SK-N-MC (cell line): Measurements from ENCODE around the gene TOP3B.

Source experiments
- DNase-seq: peaks from one replicate; pipeline ENCODE4 v3.0.0-alpha.2; 2011; ENCODE audit warnings: low read depth, low spot score
- H3K27ac ChIP-seq: fragments of 200-600 bp; sonication (generic); 2 replicates; pipeline ENCODE4 v1.5.1; 2016; ENCODE audit warnings: mixed run types
- H3K36me3 ChIP-seq: fragments of 200-600 bp; sonication (generic); 2 replicates; pipeline ENCODE4 v1.6.1; 2017; ENCODE audit warnings: antibody characterized with exemption, low read length, mixed read lengths; ENCODE audit not compliant: insufficient read depth
- H3K4me3 ChIP-seq: fragments of 200-600 bp; sonication (generic); 2 replicates; pipeline ENCODE4 v1.5.1; 2016
- H3K9ac ChIP-seq: fragments of 200-600 bp; sonication (generic); 2 replicates; pipeline ENCODE4 v1.8.0; 2017; ENCODE audit warnings: mixed run types, mixed read lengths; ENCODE audit not compliant: insufficient read length
- H3K9me3 ChIP-seq: fragments of 200-600 bp; sonication (generic); 2 replicates; pipeline ENCODE4 v1.6.1; 2017; ENCODE audit warnings: low read depth, mild to moderate bottlenecking, antibody characterized with exemption, low read length, moderate library complexity, mixed read lengths
- EZH2 ChIP-seq: fragments of 200-600 bp; sonication (generic); IDR thresholded peaks from one replicate; pipeline ENCODE4 v1.6.1; 2017; ENCODE audit warnings: antibody characterized with exemption
- FOXP2 ChIP-seq: optimal IDR thresholded peaks from 2 replicates; pipeline ENCODE3; 2011; ENCODE audit warnings: mild to moderate bottlenecking, moderate library complexity; ENCODE audit not compliant: insufficient read depth; ENCODE audit errors: extremely low read length, control extremely low read depth
- POLR2AphosphoS5 ChIP-seq: IDR thresholded peaks from 2 replicates; pipeline ENCODE4 v1.6.1; 2012; ENCODE audit warnings: mild to moderate bottlenecking, low read depth, low read length, borderline replicate concordance

The TOP3B gene

DNA sequence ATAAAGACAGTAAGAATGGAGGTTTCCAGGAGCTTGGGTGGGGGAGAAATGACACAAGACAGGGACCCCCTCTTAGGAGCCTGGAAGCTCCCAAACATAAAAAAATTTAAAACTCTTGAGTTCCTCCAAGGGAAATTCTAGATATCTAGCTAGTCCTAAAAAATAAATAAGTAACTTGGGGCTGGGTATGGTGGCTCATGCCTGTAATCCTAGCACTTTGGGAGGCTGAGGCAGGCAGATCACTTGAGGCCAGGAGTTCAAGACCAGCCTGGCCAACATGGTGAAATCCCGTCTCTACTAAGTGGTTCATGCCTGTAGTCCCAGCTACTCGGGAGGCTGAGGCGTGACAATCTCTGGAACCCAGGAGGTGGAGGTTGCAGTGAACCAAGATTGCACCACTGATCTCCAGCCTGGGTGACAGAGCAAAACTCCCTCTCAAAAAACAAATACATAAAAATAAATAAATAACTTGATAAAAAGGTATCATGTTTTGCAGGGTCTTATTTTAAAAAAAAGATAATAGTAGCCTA lies 20.0 kb upstream of the TOP3B start:
- Histone ChIP-seq H3K4me3 (no peak overlapping the region), H3K9ac (no peak overlapping the region), H3K27ac (no peak overlapping the region), H3K36me3 (no peaks in the 10 kb centered on the region), H3K9me3 (no peaks in the 10 kb centered on the region)
- TF ChIP-seq FOXP2: no peak
- TF ChIP-seq EZH2: no peak
- no peak for TF ChIP-seq POLR2AphosphoS5
- no peak for DNase-seq

DNA sequence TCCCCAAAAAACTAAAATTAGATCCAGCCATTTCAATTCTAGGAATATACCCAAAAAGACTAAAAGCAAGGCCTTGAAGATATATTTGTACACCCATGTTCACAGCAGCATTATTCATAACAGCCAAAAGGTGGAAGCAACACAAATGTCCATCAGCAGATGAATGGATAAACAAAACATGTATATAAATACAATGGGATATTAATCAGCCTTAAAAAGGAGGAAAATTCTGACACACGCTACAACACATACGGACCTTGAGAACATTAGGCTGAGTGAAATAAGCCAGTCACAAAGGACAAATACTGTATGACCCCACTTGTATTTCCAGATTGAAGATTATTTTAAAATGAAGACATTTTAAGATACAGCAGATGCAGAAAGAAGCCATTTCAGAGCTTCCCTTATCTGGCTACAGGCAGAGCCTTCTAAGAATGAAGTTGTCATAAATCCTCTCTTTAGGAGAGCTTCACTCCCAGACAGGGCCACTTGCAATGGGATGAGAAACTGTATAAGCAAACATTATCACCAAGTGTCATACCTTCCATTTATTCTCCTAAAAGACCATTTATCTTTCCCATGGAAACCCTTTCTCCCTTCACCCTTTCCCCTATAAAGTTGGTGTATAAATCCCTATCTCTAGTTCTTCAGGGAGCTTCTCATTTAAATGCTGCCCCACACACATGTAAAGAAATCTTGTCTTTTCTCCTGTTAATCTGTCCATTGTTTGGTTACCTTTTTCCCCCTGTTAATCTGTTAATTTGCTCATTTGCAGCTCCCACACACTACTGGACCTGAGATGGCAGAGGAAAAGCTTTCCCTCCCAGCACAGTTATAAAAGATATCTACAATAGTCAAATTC lies 19.3 kb upstream of the TOP3B start:
- Histone ChIP-seq H3K9ac (no peak overlapping the region), H3K9me3 (no peaks in the 10 kb centered on the region), H3K27ac (no peak overlapping the region), H3K36me3 (no peaks in the 10 kb centered on the region), H3K4me3 (no peak overlapping the region)
- DNase-seq: no peak
- no peak for TF ChIP-seq EZH2
- TF ChIP-seq POLR2AphosphoS5: no peak
- no peak for TF ChIP-seq FOXP2

DNA sequence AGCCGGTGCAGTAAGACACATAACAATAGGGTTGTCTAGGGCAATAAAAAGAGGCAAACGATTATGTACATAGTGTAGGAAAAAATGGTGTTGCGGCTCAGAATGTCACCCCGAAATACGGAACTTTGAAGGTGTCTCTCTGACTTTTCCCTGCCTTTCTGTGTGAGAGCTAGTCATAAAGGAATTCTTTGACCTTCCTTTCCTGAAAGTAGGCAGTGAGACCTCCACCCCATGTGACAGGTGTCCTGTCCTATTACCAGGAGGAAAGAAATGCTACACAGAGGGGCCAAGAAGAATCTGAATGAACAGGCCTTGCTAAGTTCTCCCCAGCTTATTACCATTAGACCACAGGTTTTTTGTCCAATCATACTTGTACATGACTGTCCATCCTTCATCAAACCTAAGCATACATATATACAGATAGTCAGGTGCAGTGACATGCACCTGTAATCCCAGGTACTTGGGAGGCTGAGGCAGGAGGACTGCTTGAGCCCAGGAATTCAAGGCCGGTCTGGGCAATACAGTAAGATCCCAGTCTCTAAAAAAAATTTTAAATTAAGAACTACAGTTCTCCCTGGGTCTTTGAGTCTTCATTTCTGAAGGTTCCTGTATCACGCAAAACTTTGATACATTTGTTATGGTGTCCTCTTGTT lies 16.1 kb upstream of the TOP3B start:
- H3K4me3 ChIP-seq: no peak overlapping the region
- no peaks in the 10 kb centered on the region for H3K36me3 ChIP-seq
- no peak overlapping the region for H3K27ac ChIP-seq
- H3K9ac ChIP-seq: no peak overlapping the region
- no peak for DNase-seq
- H3K9me3 ChIP-seq: no peaks in the 10 kb centered on the region
- TF ChIP-seq FOXP2 (no peak), EZH2 (no peak), POLR2AphosphoS5 (no peak)

DNA sequence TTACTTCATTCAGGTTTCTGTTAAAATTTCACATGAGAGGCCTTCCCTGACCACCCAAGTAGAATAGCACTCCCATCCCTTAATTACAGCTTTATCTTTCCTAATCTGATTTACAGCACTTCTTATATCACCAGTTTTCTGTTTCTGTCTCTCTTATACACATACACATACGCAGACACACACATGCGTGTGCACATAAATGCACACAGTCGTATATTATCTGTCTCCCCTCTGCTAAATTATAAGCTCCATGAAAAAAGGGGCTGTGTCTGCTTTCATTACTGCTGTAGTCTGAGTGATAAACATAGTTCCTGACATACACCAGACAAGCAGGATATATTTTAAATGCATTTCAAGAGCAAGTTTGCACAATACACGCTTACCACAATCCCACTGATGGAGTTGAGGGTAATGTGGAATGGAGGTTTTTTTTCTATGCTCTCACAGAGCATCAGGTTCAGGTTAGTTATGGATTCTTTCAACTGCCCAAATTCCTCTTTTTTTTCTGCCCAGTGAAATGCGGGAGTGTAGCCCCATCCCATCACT lies 13.7 kb upstream of the TOP3B start:
- Histone ChIP-seq H3K27ac (no peak overlapping the region), H3K36me3 (no peaks in the 10 kb centered on the region), H3K9me3 (no peaks in the 10 kb centered on the region), H3K4me3 (no peak overlapping the region), H3K9ac (no peak overlapping the region)
- TF ChIP-seq EZH2 (no peak), POLR2AphosphoS5 (no peak), FOXP2 (no peak)
- no peak for DNase-seq

DNA sequence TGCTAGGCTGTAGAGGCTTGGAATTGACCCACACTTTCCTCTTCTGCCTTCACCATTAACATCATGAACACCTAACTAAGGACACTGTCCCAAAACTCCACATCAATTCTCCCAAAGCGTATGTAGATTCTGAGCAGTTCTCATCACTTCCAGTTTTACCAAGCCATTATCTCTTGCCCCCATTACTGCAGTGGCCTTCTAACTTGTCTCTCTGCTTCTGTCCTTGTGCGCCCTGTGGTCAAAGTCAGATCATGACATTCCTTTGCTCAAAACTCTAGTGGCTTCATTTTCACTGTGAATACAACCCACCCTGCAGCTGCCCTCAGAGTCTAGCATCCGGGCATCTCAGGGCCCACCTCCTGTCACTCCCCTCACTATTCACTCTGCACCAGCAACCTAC lies 13.1 kb upstream of the TOP3B start:
- Histone ChIP-seq H3K4me3 (no peak overlapping the region), H3K36me3 (no peaks in the 10 kb centered on the region), H3K9ac (no peak overlapping the region), H3K27ac (no peak overlapping the region), H3K9me3 (no peaks in the 10 kb centered on the region)
- DNase-seq: no peak
- TF ChIP-seq POLR2AphosphoS5 (no peak), EZH2 (no peak), FOXP2 (no peak)

DNA sequence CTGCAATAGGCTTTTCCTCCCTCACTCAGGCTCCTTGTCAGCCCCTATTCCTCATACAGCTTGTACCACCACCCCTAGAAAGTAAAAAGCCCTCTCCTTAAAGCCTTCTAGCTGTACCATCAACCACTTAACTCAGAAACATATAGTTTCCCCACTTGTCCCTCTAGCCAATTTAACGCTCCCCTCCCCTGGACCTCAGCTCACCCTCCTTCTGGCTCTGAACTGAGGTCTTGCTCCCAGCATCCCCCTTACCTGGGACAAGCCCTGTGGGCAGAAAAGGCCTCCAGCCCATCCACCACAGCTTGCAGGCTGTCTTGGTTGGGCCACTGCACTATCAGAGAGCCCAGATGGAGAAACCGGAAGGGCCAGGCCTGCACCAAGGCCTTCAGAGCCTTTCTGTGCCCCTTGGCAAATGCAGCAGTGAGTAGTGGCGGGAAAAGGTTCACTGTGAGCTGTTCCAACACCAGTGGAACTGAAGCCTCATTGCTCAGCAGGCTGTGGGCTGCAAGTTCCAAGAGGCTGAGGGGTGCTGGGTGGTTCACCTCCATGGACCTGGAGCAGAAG lies 12.4 kb upstream of the TOP3B start:
- TF ChIP-seq POLR2AphosphoS5: no peak
- TF ChIP-seq EZH2: no peak
- TF ChIP-seq FOXP2: no peak

DNA sequence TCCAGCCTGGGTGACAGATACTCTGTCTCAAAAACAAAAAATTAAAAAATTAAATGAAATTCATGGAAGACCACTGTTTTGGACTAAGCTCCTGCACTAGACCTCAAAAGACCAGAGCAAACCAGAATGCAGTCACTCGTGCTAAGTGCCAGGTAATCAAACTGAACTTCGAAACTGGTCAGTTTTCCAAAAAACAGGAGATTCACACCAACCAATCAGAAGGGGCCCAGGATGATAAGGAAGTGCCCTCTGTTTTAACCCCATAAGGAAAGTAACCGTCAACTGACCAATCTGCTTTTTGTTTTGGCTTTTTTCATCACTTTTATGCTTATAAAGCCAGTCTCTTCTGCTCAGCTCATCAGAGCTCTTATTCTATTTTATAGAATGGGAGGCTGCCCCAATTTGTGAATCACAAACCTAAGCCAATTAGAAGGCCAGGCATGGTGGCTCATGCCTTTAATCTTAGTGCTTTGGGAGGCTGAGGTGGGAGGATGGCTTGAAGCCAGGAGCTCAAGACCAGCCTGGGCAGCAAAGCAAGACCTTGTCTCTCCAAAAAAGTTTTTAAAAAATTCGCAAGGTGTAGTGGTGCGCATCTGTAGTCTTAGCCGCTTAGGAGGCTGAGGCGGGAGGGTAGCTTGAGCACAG lies 10.1 kb upstream of the TOP3B start:
- TF ChIP-seq EZH2 (no peak), FOXP2 (no peak), POLR2AphosphoS5 (no peak)
- DNase-seq: no peak
- no peak overlapping the region for H3K27ac ChIP-seq
- no peaks in the 10 kb centered on the region for H3K36me3 ChIP-seq
- H3K4me3 ChIP-seq: no peak overlapping the region
- H3K9ac ChIP-seq: no peak overlapping the region
- no peaks in the 10 kb centered on the region for H3K9me3 ChIP-seq

More for the DNA sequence above, 12.4 kb upstream of the TOP3B start:
- no peak overlapping the region for H3K27ac ChIP-seq
- no peaks in the 10 kb centered on the region for H3K9me3 ChIP-seq
- no peak overlapping the region for H3K9ac ChIP-seq
- no peaks in the 10 kb centered on the region for H3K36me3 ChIP-seq
- no peak for DNase-seq
- H3K4me3 ChIP-seq: no peak overlapping the region
